C4-2B (cell line): ENCODE data around the gene TFDP1.
A peak's percentile ranks its signal among the peaks of the same experiment; 100 is the strongest.

ENCODE experiments used
- H3K27ac ChIP-seq: fragments of 450-650 bp; 2 replicates; pipeline ENCODE4 v1.5.1; 2017
- CTCF ChIP-seq: fragments of 450-650 bp; conservative IDR thresholded peaks from 2 replicates; pipeline ENCODE4 v1.5.1; 2017; ENCODE audit warnings: mild to moderate bottlenecking
- ZFX ChIP-seq: fragments of 450-650 bp; IDR thresholded peaks from 2 replicates; pipeline ENCODE4 v1.6.1; 2017

Gene TFDP1

GRCh38 chr13:113613789-113614379 lies 29.3 kb downstream of the TFDP1 start:
- no peak overlapping the region for H3K27ac ChIP-seq
- no peak for TF ChIP-seq CTCF

- TF ChIP-seq ZFX (no peak), CTCF (no peak)
- peak overlapping the region; percentile 13; the same call in 1 of the 2 replicates for H3K27ac ChIP-seq
Measured at GRCh38 chr13:113616281-113616906, 31.8 kb downstream of the TFDP1 start.

GRCh38 chr13:113616991-113617749 lies 32.6 kb downstream of the TFDP1 start:
- TF ChIP-seq ZFX (no peak), CTCF (no peak)
- H3K27ac ChIP-seq = peak overlapping the region; percentile 13; the same call in 1 of the 2 replicates

- TF ChIP-seq CTCF (no peak), ZFX (no peak)
- H3K27ac ChIP-seq = no peak overlapping the region
Measured at GRCh38 chr13:113617961-113618360, 33.4 kb downstream of the TFDP1 start.

- TF ChIP-seq ZFX (no peak), CTCF (no peak)
- no peak overlapping the region for H3K27ac ChIP-seq
Measured at GRCh38 chr13:113618455-113618854, 33.9 kb downstream of the TFDP1 start.

- TF ChIP-seq ZFX (no peak), CTCF (no peak)
Measured at GRCh38 chr13:113620036-113620796, 35.7 kb downstream of the TFDP1 start.

More at GRCh38 chr13:113620036-113620796, 35.7 kb downstream of the TFDP1 start:
- no peak overlapping the region for H3K27ac ChIP-seq
